Raji (cell line): Measurements from ENCODE around the gene CREB5.

Experiments
- POLR2A ChIP-seq: IDR thresholded peaks from 2 replicates; pipeline ENCODE4 v1.6.1; 2011; ENCODE audit warnings: low read depth, low read length, control low read depth; ENCODE audit not compliant: insufficient read depth

Gene CREB5

DNA sequence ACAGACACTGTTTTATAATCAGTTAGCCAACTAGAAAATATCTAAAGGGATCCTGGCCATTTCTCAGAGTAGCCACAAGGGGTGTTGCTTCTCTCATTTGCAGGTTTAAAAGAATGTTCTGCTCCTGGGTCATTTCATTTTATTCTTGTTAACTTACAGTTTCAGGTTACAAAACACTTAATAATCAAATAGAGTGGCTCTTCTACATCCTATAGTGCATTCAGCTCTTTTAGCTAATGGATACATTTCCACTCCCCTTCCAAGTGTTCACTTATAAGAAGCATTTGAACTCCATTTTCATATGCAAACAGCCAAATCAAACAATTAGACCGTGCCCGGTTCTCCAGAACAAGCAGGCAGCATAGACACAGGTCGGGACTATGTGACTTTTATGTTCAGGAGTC is 428.3 kb downstream of the CREB5 start:
- TF ChIP-seq POLR2A, result no peak

GRCh38 chr7:28841766-28842165 is 429.4 kb downstream of the CREB5 start:
- no peak for TF ChIP-seq POLR2A

DNA sequence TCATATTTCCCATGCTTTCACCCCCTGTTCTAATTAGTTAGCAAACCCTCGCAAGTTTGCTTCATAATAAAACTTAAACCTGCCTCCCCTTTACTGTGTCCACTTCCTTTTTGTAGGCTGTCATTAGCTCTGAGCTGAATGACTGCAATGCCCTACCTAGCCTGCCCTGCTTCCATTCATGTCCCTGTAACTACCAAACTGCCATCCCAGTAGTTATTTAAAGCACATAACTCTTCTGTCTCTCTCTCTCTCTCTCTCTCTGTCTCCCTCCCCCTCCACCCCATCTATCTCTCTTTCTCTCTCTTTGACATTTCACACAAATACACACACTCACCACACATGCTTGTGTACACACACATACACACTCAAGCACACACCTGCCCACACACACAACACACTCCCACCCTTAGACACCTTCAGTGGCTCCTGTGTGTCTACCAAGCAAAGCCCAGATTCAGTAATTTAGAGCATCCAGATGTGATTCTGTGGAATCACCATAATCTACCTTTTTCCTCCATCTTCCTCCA is 430.5 kb downstream of the CREB5 start:
- no peak for TF ChIP-seq POLR2A

DNA sequence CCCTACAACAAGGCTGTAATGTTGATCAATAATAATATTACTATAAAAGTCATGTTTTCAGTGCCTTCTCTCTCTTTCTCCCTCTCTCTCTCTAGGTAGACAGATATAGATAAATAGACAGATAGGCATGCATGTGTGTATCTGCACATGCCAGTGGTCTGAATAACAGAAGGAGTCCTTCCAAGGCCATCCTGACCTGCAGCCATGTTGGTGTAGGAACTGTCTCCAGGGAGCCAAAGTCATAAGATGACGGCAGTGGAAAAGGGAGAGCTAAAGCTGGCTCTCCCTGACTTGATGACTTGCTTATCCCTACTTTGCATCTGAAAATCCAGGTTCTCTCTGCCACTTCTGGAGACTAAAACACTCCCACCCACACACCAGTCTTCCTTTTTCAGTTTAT is 432.8 kb downstream of the CREB5 start:
- no peak for TF ChIP-seq POLR2A

GRCh38 chr7:28847176-28847575 is 434.9 kb downstream of the CREB5 start:
- TF ChIP-seq POLR2A, result no peak

GRCh38 chr7:28847681-28848080 is 435.4 kb downstream of the CREB5 start:
- TF ChIP-seq POLR2A, result no peak

GRCh38 chr7:28848906-28849305 is 436.6 kb downstream of the CREB5 start:
- no peak for TF ChIP-seq POLR2A

DNA sequence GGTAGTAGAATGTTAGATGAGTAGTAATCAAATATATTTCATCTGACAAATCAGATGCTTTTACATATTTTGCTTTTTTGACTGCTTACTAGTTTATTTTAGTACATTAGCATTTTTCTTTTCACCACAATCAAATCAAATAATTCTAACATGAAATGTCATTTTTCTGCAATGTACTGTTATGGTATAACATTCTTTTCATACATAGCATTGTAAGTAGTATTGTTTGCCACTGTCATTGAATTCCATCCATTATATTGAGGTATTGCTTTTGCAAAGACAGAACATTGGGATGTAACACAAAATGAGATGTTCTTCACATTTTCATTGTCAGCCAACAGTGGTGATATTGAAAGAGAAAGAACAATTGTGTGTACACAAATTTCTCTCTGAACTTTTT is 438.4 kb downstream of the CREB5 start:
- no peak for TF ChIP-seq POLR2A

DNA sequence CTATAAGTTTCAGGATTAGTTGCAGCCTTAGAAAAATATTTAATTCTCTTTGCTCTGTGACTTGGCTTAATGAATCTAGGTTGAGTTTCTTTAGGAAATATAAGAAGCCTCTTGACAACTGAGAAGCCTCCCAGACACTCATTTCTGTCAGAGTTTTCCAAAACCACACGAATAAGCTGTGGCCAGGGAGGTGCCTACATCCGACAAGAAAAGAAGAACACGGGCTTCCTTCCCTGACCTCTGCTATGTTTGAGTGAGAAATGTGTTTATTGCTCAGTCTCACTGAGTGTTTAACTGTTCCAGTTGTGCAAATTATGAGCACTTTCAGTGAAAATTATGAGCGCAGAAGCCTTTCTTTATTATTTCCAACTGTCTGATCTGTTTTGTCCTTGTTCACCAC is 440.8 kb downstream of the CREB5 start:
- TF ChIP-seq POLR2A, result no peak

DNA sequence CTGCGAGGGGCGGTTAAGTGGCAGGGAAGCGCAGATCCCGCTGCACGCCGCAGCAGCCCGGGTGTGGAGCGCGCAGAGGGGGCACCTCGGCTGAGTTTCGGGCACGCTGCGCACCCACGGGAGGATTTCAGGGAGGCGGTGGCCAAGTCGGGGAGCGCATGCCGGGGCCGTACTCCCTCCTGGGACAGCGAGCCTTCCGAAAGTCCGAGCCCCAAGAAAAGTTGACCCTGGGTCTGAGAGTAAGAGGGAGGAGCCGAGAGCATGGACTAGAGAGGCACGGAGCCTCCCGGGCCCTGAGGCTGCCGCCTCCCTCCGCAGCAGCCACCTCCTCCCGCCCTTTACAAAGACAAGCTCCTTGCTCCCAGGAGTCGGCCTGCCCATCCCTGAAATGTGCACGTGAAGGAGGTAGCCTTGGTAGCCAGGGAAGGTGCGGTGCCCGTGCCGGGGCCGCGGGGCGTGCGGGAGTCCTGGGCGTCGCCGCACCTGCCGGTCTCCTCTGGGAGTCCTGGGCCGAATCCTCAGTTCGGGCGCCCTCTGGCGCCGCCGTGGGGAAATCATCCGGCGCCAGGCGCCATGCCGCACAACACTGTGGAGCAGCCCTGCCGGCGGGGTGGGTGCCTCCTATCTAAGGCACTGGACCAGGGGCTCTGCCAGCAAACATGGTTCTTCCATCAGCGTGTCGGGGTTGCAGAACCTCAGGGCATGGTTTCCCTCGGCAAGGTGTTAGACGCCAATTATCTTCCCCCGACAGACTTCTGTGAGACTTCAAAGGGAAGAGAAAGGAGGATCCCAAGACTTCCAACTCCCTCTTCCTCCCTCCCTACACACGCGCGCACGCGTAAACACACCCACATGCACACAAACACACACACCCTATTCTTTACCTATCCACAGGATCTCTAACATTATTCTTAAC is 441.8 kb downstream of the CREB5 start:
- TF ChIP-seq POLR2A, result no peak

DNA sequence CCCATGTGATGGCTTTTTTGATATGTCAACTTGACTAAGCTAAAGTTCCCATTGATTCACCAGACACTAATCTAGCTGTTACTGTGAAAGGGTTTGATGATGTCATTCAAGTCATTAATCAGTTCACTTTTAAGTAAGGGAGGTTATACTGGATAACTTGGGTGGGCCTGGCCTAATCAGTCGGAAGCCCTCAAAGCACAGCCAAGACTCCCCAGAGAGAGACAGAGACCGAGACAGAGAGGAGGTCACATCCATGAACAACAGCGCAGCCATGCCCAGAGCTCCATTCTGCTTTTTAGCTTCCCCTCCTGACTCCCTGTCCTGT is 442.4 kb downstream of the CREB5 start:
- no peak for TF ChIP-seq POLR2A

DNA sequence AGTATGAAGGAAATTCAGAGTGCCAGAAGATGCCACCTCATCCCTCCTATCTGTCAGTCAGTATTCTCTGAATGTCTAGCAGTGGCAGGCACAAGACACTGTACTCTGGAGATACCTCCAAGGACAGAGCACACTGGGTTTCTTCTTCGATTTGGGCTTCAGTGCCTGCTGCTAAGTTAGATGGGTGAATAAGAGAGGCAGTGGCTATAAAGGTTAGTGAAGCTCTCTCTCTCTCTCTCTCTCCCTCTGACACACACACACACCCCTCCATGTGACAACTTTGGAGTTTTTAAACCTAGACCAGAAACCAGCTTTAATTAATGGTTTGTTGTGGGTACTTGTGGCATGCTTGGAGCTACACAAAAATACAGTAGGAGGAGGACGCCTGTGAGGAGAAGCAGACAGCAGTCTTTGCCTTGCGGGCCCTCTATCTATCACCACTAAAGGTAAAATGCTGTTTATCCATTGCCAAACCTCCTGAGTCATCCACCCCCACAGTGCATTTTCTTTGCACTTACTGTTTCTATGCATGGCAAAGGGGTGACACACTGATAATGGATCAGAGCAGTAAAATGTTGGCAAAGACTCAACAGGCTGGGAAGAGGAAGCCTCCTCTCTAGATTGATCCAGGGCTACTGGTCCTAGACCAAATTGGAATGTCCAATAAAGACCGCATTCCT is 443.4 kb downstream of the CREB5 start:
- no peak for TF ChIP-seq POLR2A

GRCh38 chr7:28856656-28857055 is 444.3 kb downstream of the CREB5 start:
- TF ChIP-seq POLR2A, result no peak

GRCh38 chr7:28858206-28858605 is 445.9 kb downstream of the CREB5 start:
- no peak for TF ChIP-seq POLR2A

DNA sequence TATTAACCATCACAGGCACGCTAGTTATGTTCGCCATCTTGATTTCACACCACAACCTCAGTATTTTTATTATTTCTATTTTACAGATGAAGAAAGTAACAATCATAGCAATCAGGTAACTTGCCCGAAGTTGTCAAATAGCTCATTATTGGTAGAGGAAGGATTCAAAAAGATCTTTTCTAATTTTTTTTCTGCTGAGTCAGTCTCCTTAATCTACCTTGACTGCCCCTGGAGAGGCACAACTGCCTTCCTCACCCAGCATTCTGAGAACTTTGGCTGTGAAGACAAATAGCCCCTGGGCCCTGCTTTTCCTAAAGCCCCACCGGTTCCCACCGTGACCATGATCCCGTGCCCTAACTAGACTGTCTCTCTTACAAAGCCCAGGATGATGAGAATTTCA is 446.6 kb downstream of the CREB5 start:
- TF ChIP-seq POLR2A, result no peak

- no peak for TF ChIP-seq POLR2A
Observed at GRCh38 chr7:28861825-28862224, 449.5 kb downstream of the CREB5 start.
